ENCODE data around the gene LRRC40. TPM values are rescaled to one million over a fixed set of nuclear protein-coding genes. Genes with fewer than 3 reads are reported as not detected.
"Not testable (repeated sequence)": the region's sequence is repeated elsewhere in the genome, so short reads cannot be mapped to it uniquely, and the experiment has no call there.

The LRRC40 gene
- total RNA-seq, 1 donor from 2014 or later = 13.6 TPM

- no peaks in the 10 kb centered on the region for H3K9me3 ChIP-seq (ENCODE audit: control insufficient read depth in 3 of 3, low read length in 3 of 3)
- H3K27me3 ChIP-seq (ENCODE audit: control insufficient read depth in 3 of 3, insufficient read depth in 3 of 3, low read length in 3 of 3) = no peaks in the 10 kb centered on the region
- H3K4me3 ChIP-seq (ENCODE audit: low read length in 3 of 3) = peak overlapping the region; percentile 92 to 100 (median 98)
- peak overlapping the region; percentile 96 to 100 (median 99) for H3K9ac ChIP-seq (ENCODE audit: low read depth in 1 of 3, low read length in 3 of 3)
- peak overlapping the region; percentile 97 for H3K27ac ChIP-seq (ENCODE audit: low read depth, low read length)
- H3K4me1 ChIP-seq (ENCODE audit: control insufficient read depth in 3 of 3, insufficient read depth in 3 of 3, low read length in 3 of 3) = peaks cover 21 to 38% (median 32%) of the 10 kb centered on the region in 3 donors
- peaks cover 0 to 13% (median 4%) of the 10 kb centered on the region in 3 donors for H3K36me3 ChIP-seq (ENCODE audit: control insufficient read depth in 3 of 3, insufficient read depth in 3 of 3, low read length in 3 of 3)
Measured at GRCh38 chr1:70205071-70205433, 327 bp downstream of the LRRC40 start.

GRCh38 chr1:70204600-70204999 is 779 bp downstream of the LRRC40 start:
- Histone ChIP-seq H3K4me3 (ENCODE audit: low read length in 3 of 3) (peak overlapping the region; percentile 92 to 100 (median 98)), H3K36me3 (ENCODE audit: control insufficient read depth in 3 of 3, insufficient read depth in 3 of 3, low read length in 3 of 3) (peaks cover 0 to 13% (median 4%) of the 10 kb centered on the region in 3 donors), H3K27me3 (ENCODE audit: control insufficient read depth in 3 of 3, insufficient read depth in 3 of 3, low read length in 3 of 3) (no peaks in the 10 kb centered on the region), H3K27ac (ENCODE audit: low read depth, low read length) (peak overlapping the region; percentile 97), H3K9me3 (ENCODE audit: control insufficient read depth in 3 of 3, low read length in 3 of 3) (no peaks in the 10 kb centered on the region), H3K9ac (ENCODE audit: low read depth in 1 of 3, low read length in 3 of 3) (peak overlapping the region; percentile 96 to 100 (median 99)), H3K4me1 (ENCODE audit: control insufficient read depth in 3 of 3, insufficient read depth in 3 of 3, low read length in 3 of 3) (peaks cover 21 to 38% (median 32%) of the 10 kb centered on the region in 3 donors)

GRCh38 chr1:70204139-70204538 is 1.2 kb downstream of the LRRC40 start:
- H3K4me1 ChIP-seq (ENCODE audit: control insufficient read depth in 3 of 3, insufficient read depth in 3 of 3, low read length in 3 of 3) = peaks cover 21 to 38% (median 32%) of the 10 kb centered on the region in 3 donors
- H3K4me3 ChIP-seq (ENCODE audit: low read length in 3 of 3) = peak overlapping the region; percentile 92 to 100 (median 98)
- H3K36me3 ChIP-seq (ENCODE audit: control insufficient read depth in 3 of 3, insufficient read depth in 3 of 3, low read length in 3 of 3) = peaks cover 0 to 13% (median 4%) of the 10 kb centered on the region in 3 donors
- no peaks in the 10 kb centered on the region for H3K9me3 ChIP-seq (ENCODE audit: control insufficient read depth in 3 of 3, low read length in 3 of 3)
- peak overlapping the region in 2 of 3 donors; percentile 96 to 99 for H3K9ac ChIP-seq (ENCODE audit: low read depth in 1 of 3, low read length in 3 of 3)
- H3K27me3 ChIP-seq (ENCODE audit: control insufficient read depth in 3 of 3, insufficient read depth in 3 of 3, low read length in 3 of 3) = no peaks in the 10 kb centered on the region
- H3K27ac ChIP-seq (ENCODE audit: low read depth, low read length) = no peak overlapping the region

- H3K4me3 ChIP-seq (ENCODE audit: low read length in 3 of 3) = no peak overlapping the region
- no peaks in the 10 kb centered on the region for H3K27me3 ChIP-seq (ENCODE audit: control insufficient read depth in 3 of 3, insufficient read depth in 3 of 3, low read length in 3 of 3)
- no peak overlapping the region for H3K27ac ChIP-seq (ENCODE audit: low read depth, low read length)
- H3K4me1 ChIP-seq (ENCODE audit: control insufficient read depth in 3 of 3, insufficient read depth in 3 of 3, low read length in 3 of 3) = peaks cover 15 to 24% (median 23%) of the 10 kb centered on the region in 3 donors
- H3K9me3 ChIP-seq (ENCODE audit: control insufficient read depth in 3 of 3, low read length in 3 of 3) = no peaks in the 10 kb centered on the region
- no peak overlapping the region for H3K9ac ChIP-seq (ENCODE audit: low read depth in 1 of 3, low read length in 3 of 3)
- H3K36me3 ChIP-seq (ENCODE audit: control insufficient read depth in 3 of 3, insufficient read depth in 3 of 3, low read length in 3 of 3) = peaks cover 0 to 4% (median 0%) of the 10 kb centered on the region in 3 donors
Measured at GRCh38 chr1:70202173-70202758, 3.1 kb downstream of the LRRC40 start.

GRCh38 chr1:70200065-70200464 is 5.3 kb downstream of the LRRC40 start:
- no peaks in the 10 kb centered on the region for H3K27me3 ChIP-seq (ENCODE audit: control insufficient read depth in 3 of 3, insufficient read depth in 3 of 3, low read length in 3 of 3)

GRCh38 chr1:70196333-70196732 is 9.0 kb downstream of the LRRC40 start:
- Histone ChIP-seq H3K27me3 (ENCODE audit: control insufficient read depth in 3 of 3, insufficient read depth in 3 of 3, low read length in 3 of 3) (no peaks in the 10 kb centered on the region), H3K9ac (ENCODE audit: low read depth in 1 of 3, low read length in 3 of 3) (no peak overlapping the region), H3K9me3 (ENCODE audit: control insufficient read depth in 3 of 3, low read length in 3 of 3) (no peaks in the 10 kb centered on the region), H3K27ac (ENCODE audit: low read depth, low read length) (no peak overlapping the region), H3K4me1 (ENCODE audit: control insufficient read depth in 3 of 3, insufficient read depth in 3 of 3, low read length in 3 of 3) (no peaks in the 10 kb centered on the region), H3K36me3 (ENCODE audit: control insufficient read depth in 3 of 3, insufficient read depth in 3 of 3, low read length in 3 of 3) (peaks cover 0 to 4% (median 0%) of the 10 kb centered on the region in 3 donors), H3K4me3 (ENCODE audit: low read length in 3 of 3) (no peak overlapping the region)

More at GRCh38 chr1:70200065-70200464, 5.3 kb downstream of the LRRC40 start:
- Histone ChIP-seq H3K4me3 (ENCODE audit: low read length in 3 of 3) (no peak overlapping the region), H3K4me1 (ENCODE audit: control insufficient read depth in 3 of 3, insufficient read depth in 3 of 3, low read length in 3 of 3) (peaks cover 7 to 15% (median 15%) of the 10 kb centered on the region in 3 donors), H3K9ac (ENCODE audit: low read depth in 1 of 3, low read length in 3 of 3) (no peak overlapping the region), H3K27ac (ENCODE audit: low read depth, low read length) (no peak overlapping the region), H3K36me3 (ENCODE audit: control insufficient read depth in 3 of 3, insufficient read depth in 3 of 3, low read length in 3 of 3) (peaks cover 0 to 4% (median 0%) of the 10 kb centered on the region in 3 donors), H3K9me3 (ENCODE audit: control insufficient read depth in 3 of 3, low read length in 3 of 3) (no peaks in the 10 kb centered on the region)

- Histone ChIP-seq H3K9me3 (ENCODE audit: control insufficient read depth in 3 of 3, low read length in 3 of 3) (no peaks in the 10 kb centered on the region), H3K36me3 (ENCODE audit: control insufficient read depth in 3 of 3, insufficient read depth in 3 of 3, low read length in 3 of 3) (no peaks in the 10 kb centered on the region), H3K4me3 (ENCODE audit: low read length in 3 of 3) (no peak overlapping the region), H3K4me1 (ENCODE audit: control insufficient read depth in 3 of 3, insufficient read depth in 3 of 3, low read length in 3 of 3) (no peaks in the 10 kb centered on the region), H3K27me3 (ENCODE audit: control insufficient read depth in 3 of 3, insufficient read depth in 3 of 3, low read length in 3 of 3) (no peaks in the 10 kb centered on the region), H3K9ac (ENCODE audit: low read depth in 1 of 3, low read length in 3 of 3) (no peak overlapping the region), H3K27ac (ENCODE audit: low read depth, low read length) (no peak overlapping the region)
Measured at GRCh38 chr1:70195342-70195741, 10.0 kb downstream of the LRRC40 start.

GRCh38 chr1:70194601-70195000 is 10.8 kb downstream of the LRRC40 start:
- Histone ChIP-seq H3K27ac (ENCODE audit: low read depth, low read length) (no peak overlapping the region), H3K9me3 (ENCODE audit: control insufficient read depth in 3 of 3, low read length in 3 of 3) (no peaks in the 10 kb centered on the region), H3K4me1 (ENCODE audit: control insufficient read depth in 3 of 3, insufficient read depth in 3 of 3, low read length in 3 of 3) (no peaks in the 10 kb centered on the region), H3K9ac (ENCODE audit: low read depth in 1 of 3, low read length in 3 of 3) (no peak overlapping the region), H3K36me3 (ENCODE audit: control insufficient read depth in 3 of 3, insufficient read depth in 3 of 3, low read length in 3 of 3) (no peaks in the 10 kb centered on the region), H3K27me3 (ENCODE audit: control insufficient read depth in 3 of 3, insufficient read depth in 3 of 3, low read length in 3 of 3) (no peaks in the 10 kb centered on the region), H3K4me3 (ENCODE audit: low read length in 3 of 3) (no peak overlapping the region)

GRCh38 chr1:70192446-70192845 is 12.9 kb downstream of the LRRC40 start:
- H3K27ac ChIP-seq (ENCODE audit: low read depth, low read length); H3K27me3 ChIP-seq (ENCODE audit: control insufficient read depth in 3 of 3, insufficient read depth in 3 of 3, low read length in 3 of 3); H3K9me3 ChIP-seq (ENCODE audit: control insufficient read depth in 3 of 3, low read length in 3 of 3); H3K9ac ChIP-seq (ENCODE audit: low read depth in 1 of 3, low read length in 3 of 3); H3K36me3 ChIP-seq (ENCODE audit: control insufficient read depth in 3 of 3, insufficient read depth in 3 of 3, low read length in 3 of 3); H3K4me3 ChIP-seq (ENCODE audit: low read length in 3 of 3); H3K4me1 ChIP-seq (ENCODE audit: control insufficient read depth in 3 of 3, insufficient read depth in 3 of 3, low read length in 3 of 3): not testable (repeated sequence)

GRCh38 chr1:70190180-70190579 is 15.2 kb downstream of the LRRC40 start:
- Histone ChIP-seq H3K27ac (ENCODE audit: low read depth, low read length) (no peak overlapping the region), H3K4me1 (ENCODE audit: control insufficient read depth in 3 of 3, insufficient read depth in 3 of 3, low read length in 3 of 3) (no peaks in the 10 kb centered on the region), H3K4me3 (ENCODE audit: low read length in 3 of 3) (no peak overlapping the region), H3K9me3 (ENCODE audit: control insufficient read depth in 3 of 3, low read length in 3 of 3) (no peaks in the 10 kb centered on the region), H3K36me3 (ENCODE audit: control insufficient read depth in 3 of 3, insufficient read depth in 3 of 3, low read length in 3 of 3) (no peaks in the 10 kb centered on the region), H3K9ac (ENCODE audit: low read depth in 1 of 3, low read length in 3 of 3) (peak overlapping the region in 1 of 3 donors; percentile 38), H3K27me3 (ENCODE audit: control insufficient read depth in 3 of 3, insufficient read depth in 3 of 3, low read length in 3 of 3) (no peaks in the 10 kb centered on the region)
